GM18951 (cell line): ENCODE results near the gene CCT7.

Experiments
- POLR2A ChIP-seq: IDR thresholded peaks from 4 replicates; pipeline ENCODE4 v1.6.1; 2011; ENCODE audit warnings: mild to moderate bottlenecking; ENCODE audit not compliant: insufficient read length, insufficient read depth; ENCODE audit errors: extremely low read depth
- in situ Hi-C: fragments of 300-500 bp; cut with MboI; formaldehyde crosslinking; loops from one replicate; pipeline ENCODE4 v1.12.0; 2022; ENCODE audit warnings: low sequenced_read_pairs, mixed read lengths, inconsistent platforms; ENCODE audit not compliant: unreplicated experiment

The CCT7 gene

GRCh38 chr2:73212448-73213176 is 21.5 kb upstream of the CCT7 start:
- in situ Hi-C loops = no loop called here

GRCh38 chr2:73214120-73215035 is 19.7 kb upstream of the CCT7 start, which contains the start of gene SMYD5:
TSS of gene SMYD5 (plus strand) at chr2:73214245. CDS start at chr2:73214267, 22 bp downstream.
- peak; percentile 76 for TF ChIP-seq POLR2A
- in situ Hi-C loops = no loop called here

More at GRCh38 chr2:73212448-73213176, 21.5 kb upstream of the CCT7 start:
- no peak for TF ChIP-seq POLR2A

GRCh38 chr2:73215254-73215653 is 18.9 kb upstream of the CCT7 start:
- TF ChIP-seq POLR2A = no peak
- in situ Hi-C loops = no loop called here

GRCh38 chr2:73217160-73217559 is 16.9 kb upstream of the CCT7 start:
- in situ Hi-C loops = no loop called here
- no peak for TF ChIP-seq POLR2A

- no peak for TF ChIP-seq POLR2A
These were observed 16.3 kb upstream of the CCT7 start for GRCh38 chr2:73217826-73218225.

GRCh38 chr2:73218298-73218697 is 15.8 kb upstream of the CCT7 start:
- in situ Hi-C loops = no loop called here
- TF ChIP-seq POLR2A = no peak

More at GRCh38 chr2:73217826-73218225, 16.3 kb upstream of the CCT7 start:
- in situ Hi-C loops = no loop called here

GRCh38 chr2:73223821-73224220 is 10.3 kb upstream of the CCT7 start:
- in situ Hi-C loops = no loop called here
- no peak for TF ChIP-seq POLR2A

GRCh38 chr2:73225513-73226360 is 8.4 kb upstream of the CCT7 start:
- TF ChIP-seq POLR2A = no peak

GRCh38 chr2:73227086-73227485 is 7.0 kb upstream of the CCT7 start:
- in situ Hi-C loops = no loop called here
- no peak for TF ChIP-seq POLR2A

More at GRCh38 chr2:73225513-73226360, 8.4 kb upstream of the CCT7 start:
- in situ Hi-C loops = no loop called here

GRCh38 chr2:73228631-73229030 is 5.5 kb upstream of the CCT7 start:
- no peak for TF ChIP-seq POLR2A
- in situ Hi-C loops = no loop called here

- no peak for TF ChIP-seq POLR2A
- in situ Hi-C loops = no loop called here
These were observed 1.5 kb upstream of the CCT7 start for GRCh38 chr2:73232403-73233153.

GRCh38 chr2:73233154-73233931 is 765 bp upstream of the CCT7 start, which contains the start of gene PRADC1:
TSS of gene PRADC1 (minus strand) at chr2:73233239. CDS start at chr2:73233160, 79 bp downstream.
- peak; percentile 72 for TF ChIP-seq POLR2A
- in situ Hi-C loops = no loop called here
